Measurements from ENCODE around the gene TRAPPC13. TPM values are rescaled to one million over a fixed set of nuclear protein-coding genes. Genes with fewer than 3 reads are reported as not detected.

The TRAPPC13 gene
- total and polyA plus RNA-seq, 10 donors, result 14.1 to 35.7 (median 19.4) TPM

- intact Hi-C loops (cut with DNase I; ENCODE audit: low total_unique reads), result no loop called here
- 90 to 98% (median 98%) methylated on average over 3 of the region's 3 CpGs for WGBS, 5 donors
- Histone ChIP-seq H3K9me3 (no peaks in the 10 kb centered on the region), H3K4me3 (no peak overlapping the region), H3K27me3 (replicated peaks in 1 of 7) (no peaks in the 10 kb centered on the region), H3K27ac (no peak overlapping the region), H3K4me1 (peaks cover 0 to 4% (median 0%) of the 10 kb centered on the region in 6 donors), H3K36me3 (peaks cover 2 to 88% (median 32%) of the 10 kb centered on the region in 6 donors)
- TF ChIP-seq, protein P1, sequence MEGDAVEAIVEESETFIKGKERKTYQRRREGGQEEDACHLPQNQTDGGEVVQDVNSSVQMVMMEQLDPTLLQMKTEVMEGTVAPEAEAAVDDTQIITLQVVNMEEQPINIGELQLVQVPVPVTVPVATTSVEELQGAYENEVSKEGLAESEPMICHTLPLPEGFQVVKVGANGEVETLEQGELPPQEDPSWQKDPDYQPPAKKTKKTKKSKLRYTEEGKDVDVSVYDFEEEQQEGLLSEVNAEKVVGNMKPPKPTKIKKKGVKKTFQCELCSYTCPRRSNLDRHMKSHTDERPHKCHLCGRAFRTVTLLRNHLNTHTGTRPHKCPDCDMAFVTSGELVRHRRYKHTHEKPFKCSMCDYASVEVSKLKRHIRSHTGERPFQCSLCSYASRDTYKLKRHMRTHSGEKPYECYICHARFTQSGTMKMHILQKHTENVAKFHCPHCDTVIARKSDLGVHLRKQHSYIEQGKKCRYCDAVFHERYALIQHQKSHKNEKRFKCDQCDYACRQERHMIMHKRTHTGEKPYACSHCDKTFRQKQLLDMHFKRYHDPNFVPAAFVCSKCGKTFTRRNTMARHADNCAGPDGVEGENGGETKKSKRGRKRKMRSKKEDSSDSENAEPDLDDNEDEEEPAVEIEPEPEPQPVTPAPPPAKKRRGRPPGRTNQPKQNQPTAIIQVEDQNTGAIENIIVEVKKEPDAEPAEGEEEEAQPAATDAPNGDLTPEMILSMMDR (IDR thresholded peaks at IDR 0.05 in 8 of 11, conservative IDR thresholded peaks at IDR 0.05 in 3 of 11), result no peak
- TF ChIP-seq POLR2A (IDR thresholded peaks at IDR 0.05) (no peak), POLR2AphosphoS5 (IDR thresholded peaks at IDR 0.05) (no peak)
- DNase-seq, result no peak
These were observed 77.2 kb downstream of the TRAPPC13 start for GRCh38 chr5:65702036-65702435.

GRCh38 chr5:65704621-65705239 lies 79.9 kb downstream of the TRAPPC13 start:
- WGBS, 5 donors, result 83 to 94% (median 94%) methylated on average over 2 of the region's 2 CpGs
- no peaks in the 10 kb centered on the region for H3K9me3 ChIP-seq
- TF ChIP-seq POLR2A (IDR thresholded peaks at IDR 0.05), result no peak
- no peak for TF ChIP-seq POLR2AphosphoS5 (IDR thresholded peaks at IDR 0.05)
- intact Hi-C loops (cut with DNase I; ENCODE audit: low total_unique reads), result no loop called here
- no peak overlapping the region for H3K4me3 ChIP-seq
- H3K27ac ChIP-seq, result no peak overlapping the region
- H3K36me3 ChIP-seq, result peaks cover 2 to 95% (median 36%) of the 10 kb centered on the region in 6 donors
- H3K4me1 ChIP-seq, result no peaks in the 10 kb centered on the region
- no peaks in the 10 kb centered on the region for H3K27me3 ChIP-seq (replicated peaks in 1 of 7)
- no peak for DNase-seq

GRCh38 chr5:65707663-65708062 lies 82.8 kb downstream of the TRAPPC13 start:
- Histone ChIP-seq H3K4me3 (no peak overlapping the region), H3K27ac (no peak overlapping the region), H3K36me3 (peaks cover 2 to 98% (median 38%) of the 10 kb centered on the region in 6 donors), H3K9me3 (no peaks in the 10 kb centered on the region), H3K4me1 (no peaks in the 10 kb centered on the region), H3K27me3 (replicated peaks in 1 of 7) (no peaks in the 10 kb centered on the region)
- WGBS, 5 donors, result 96 to 99% (median 96%) methylated on average over 4 of the region's 4 CpGs
- DNase-seq, result no peak
- intact Hi-C loops (cut with DNase I; ENCODE audit: low total_unique reads), result no loop called here
- no peak for TF ChIP-seq POLR2AphosphoS5 (IDR thresholded peaks at IDR 0.05)
- TF ChIP-seq, protein P1 (IDR thresholded peaks at IDR 0.05 in 8 of 11, conservative IDR thresholded peaks at IDR 0.05 in 3 of 11), result no peak
- TF ChIP-seq POLR2A (IDR thresholded peaks at IDR 0.05), result no peak

DNA sequence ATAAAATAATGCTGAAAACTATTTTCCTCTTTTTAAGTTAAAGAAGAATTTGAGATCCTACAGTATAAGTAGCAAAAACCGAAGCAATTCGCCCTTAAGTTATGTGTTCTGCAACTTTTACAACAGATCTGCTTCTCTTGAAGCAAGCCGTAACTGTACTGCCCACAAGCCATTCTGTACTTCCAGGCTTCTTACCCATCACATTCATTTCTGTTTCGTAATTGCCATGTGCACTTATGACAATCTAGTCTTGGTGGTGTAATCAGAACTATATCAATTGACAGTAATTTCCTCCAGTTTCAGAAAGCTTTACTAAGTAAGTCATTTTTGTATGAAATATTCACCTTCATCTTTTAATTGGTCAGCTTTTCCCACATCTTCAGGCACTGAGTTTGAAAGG lies 83.3 kb downstream of the TRAPPC13 start:
- Histone ChIP-seq H3K9me3 (no peaks in the 10 kb centered on the region), H3K4me3 (no peak overlapping the region), H3K27me3 (replicated peaks in 1 of 7) (no peaks in the 10 kb centered on the region), H3K4me1 (no peaks in the 10 kb centered on the region), H3K27ac (no peak overlapping the region), H3K36me3 (peaks cover 2 to 98% (median 36%) of the 10 kb centered on the region in 6 donors)
- no peak for DNase-seq
- WGBS, 5 donors, result 58 to 93% (median 86%) methylated on average over 4 of the region's 4 CpGs
- TF ChIP-seq POLR2A (IDR thresholded peaks at IDR 0.05), result no peak
- TF ChIP-seq POLR2AphosphoS5 (IDR thresholded peaks at IDR 0.05), result no peak
- TF ChIP-seq, protein P1 (IDR thresholded peaks at IDR 0.05 in 8 of 11, conservative IDR thresholded peaks at IDR 0.05 in 3 of 11), result no peak
- intact Hi-C loops (cut with DNase I; ENCODE audit: low total_unique reads), result no loop called here

Small RNA genes within 50 kb of the gene (small RNA-seq; reads per million reads assigned to genes)
- 0 reads per million in 4 donors for gene RNU6-540P

Other genes starting within 250 kb of the TRAPPC13 start
- gene ADAMTS6, start 143.1 kb upstream of the TRAPPC13 start, total RNA-seq, result 10 to 100 TPM in 2 of 7 donors, 1 to 10 TPM in 5; 5.4 to 16.4 (median 8.7) TPM
- 1 to 10 TPM; 1.1 to 2.6 (median 2.4) TPM for gene ADAMTS6, start 143.1 kb upstream of the TRAPPC13 start, polyA plus RNA-seq
- 10 to 100 TPM in 5 of 7 donors, 1 to 10 TPM in 2; 8.3 to 16.9 (median 10.5) TPM for gene CENPK, start 61.9 kb upstream of the TRAPPC13 start, total RNA-seq
- 1 to 10 TPM; 7.6 to 9.0 (median 7.7) TPM for gene CENPK, start 61.9 kb upstream of the TRAPPC13 start, polyA plus RNA-seq
- gene PPWD1, start 61.7 kb upstream of the TRAPPC13 start, total RNA-seq, result 100 to 1,000 TPM in 1 of 7 donors, 10 to 100 TPM in 6; 41.0 to 108 (median 57.1) TPM
- 10 to 100 TPM; 27.6 to 61.8 (median 37.8) TPM for gene PPWD1, start 61.7 kb upstream of the TRAPPC13 start, polyA plus RNA-seq
- 10 to 100 TPM; 13.1 to 24.2 (median 20.2) TPM for gene TRIM23, start 694 bp upstream of the TRAPPC13 start, total RNA-seq
- gene TRIM23, start 694 bp upstream of the TRAPPC13 start, polyA plus RNA-seq, result 1 to 10 TPM; 3.3 to 3.6 (median 3.5) TPM
- gene SHLD3, start within 50 bp of the TRAPPC13 start, total RNA-seq, result 1 to 10 TPM; 2.3 to 5.6 (median 4.3) TPM
- 1 to 10 TPM; 3.3 to 3.8 (median 3.7) TPM for gene SHLD3, start within 50 bp of the TRAPPC13 start, polyA plus RNA-seq
- 10 to 100 TPM; 10.3 to 16.3 (median 14.4) TPM for gene SGTB, start 97.1 kb downstream of the TRAPPC13 start, total RNA-seq
- 1 to 10 TPM; 2.0 to 3.4 (median 2.7) TPM for gene SGTB, start 97.1 kb downstream of the TRAPPC13 start, polyA plus RNA-seq
- gene NLN, start 97.2 kb downstream of the TRAPPC13 start, total RNA-seq, result 10 to 100 TPM in 4 of 7 donors, 1 to 10 TPM in 3; 7.4 to 24.8 (median 12.1) TPM
- gene NLN, start 97.2 kb downstream of the TRAPPC13 start, polyA plus RNA-seq, result 1 to 10 TPM; 1.3 to 3.6 (median 2.5) TPM

All from spleen (tissue), 11 donors.